ENCODE results near the gene MGAT5. TPM values are rescaled to one million over a fixed set of nuclear protein-coding genes. Genes with fewer than 3 reads are reported as not detected.

Gene MGAT5
- total RNA-seq, 1 donor from 2014 or later, result 57.3 TPM

GRCh38 chr2:134231301-134231964 lies 22.4 kb upstream of the MGAT5 start:
- no peak for DNase-seq (ENCODE audit: low read depth, low spot score)

GRCh38 chr2:134231965-134232340 lies 21.9 kb upstream of the MGAT5 start:
- DNase-seq (ENCODE audit: low read depth, low spot score), result no peak

DNA sequence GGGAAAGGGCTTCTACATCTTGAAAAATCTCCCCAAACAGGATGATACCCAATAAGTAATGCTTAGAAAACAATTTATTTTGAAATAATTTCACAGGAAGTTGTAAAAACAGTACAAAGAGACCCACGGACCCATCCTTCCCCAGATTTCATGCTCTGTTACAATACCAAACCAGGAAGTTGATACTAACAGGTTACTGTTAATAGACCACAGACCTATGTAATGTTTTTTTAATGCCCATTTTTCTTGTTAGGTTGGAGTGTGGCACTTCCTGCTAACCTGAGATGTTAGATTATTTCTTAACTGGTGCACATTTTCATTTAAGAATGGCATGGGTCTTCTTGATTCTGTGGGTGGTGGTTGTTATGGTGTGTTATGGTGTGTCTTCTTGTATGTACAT lies 21.4 kb upstream of the MGAT5 start:
- no peak for DNase-seq (ENCODE audit: low read depth, low spot score)

GRCh38 chr2:134232868-134233727 lies 20.8 kb upstream of the MGAT5 start:
- no peak for DNase-seq (ENCODE audit: low read depth, low spot score)

DNA sequence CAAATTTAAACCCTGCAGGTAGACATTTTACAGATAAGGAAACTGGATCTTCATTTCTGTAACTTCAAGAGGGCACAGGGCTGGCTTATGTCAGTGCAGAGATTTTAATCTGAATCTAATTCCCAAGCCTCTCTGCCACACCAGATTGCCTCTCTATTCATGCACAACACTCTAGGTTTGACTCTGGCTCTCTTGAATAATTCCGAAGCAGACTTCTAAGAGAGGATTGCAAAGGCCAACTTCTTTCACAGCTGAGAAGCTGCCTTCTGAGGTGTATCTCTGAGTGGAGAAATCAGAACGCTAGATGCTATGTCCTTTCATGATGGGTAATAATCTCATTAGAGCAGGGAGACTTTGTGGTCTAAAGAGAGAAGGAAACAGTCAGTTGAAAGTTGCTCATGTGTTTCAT lies 20.1 kb upstream of the MGAT5 start:
- no peak for DNase-seq (ENCODE audit: low read depth, low spot score)

- DNase-seq (ENCODE audit: low read depth, low spot score), result no peak
Observed at GRCh38 chr2:134234535-134234934, 19.3 kb upstream of the MGAT5 start.

DNA sequence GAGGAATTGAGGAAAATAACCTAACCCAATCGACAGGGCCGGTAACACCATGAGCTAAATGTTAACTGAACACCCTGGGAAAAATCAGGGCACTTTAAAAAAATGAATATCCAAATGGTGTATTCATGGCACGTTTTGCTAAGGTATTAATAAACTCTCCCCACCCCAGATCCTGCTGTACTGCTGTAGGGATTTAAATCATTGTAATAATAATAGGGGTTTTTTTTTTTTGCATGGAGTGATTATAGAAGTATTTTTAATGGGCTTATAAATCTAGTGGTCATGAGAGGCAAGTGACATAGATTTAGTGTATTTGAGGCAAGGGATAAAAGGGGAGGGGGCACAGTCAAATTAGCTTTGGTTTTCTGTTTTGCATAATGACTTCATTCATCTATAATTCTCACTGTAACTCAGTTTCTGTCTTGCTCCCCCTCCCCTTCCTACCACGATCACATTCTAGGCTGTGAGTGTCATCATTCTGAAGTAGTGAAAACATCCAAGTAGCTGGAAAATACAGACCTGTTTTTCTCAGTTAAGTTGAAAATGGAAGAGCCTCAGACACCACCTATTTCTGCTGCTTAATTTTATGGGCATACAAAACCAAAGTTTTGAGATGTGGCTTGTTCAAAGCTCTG lies 18.2 kb upstream of the MGAT5 start:
- DNase-seq (ENCODE audit: low read depth, low spot score), result no peak

GRCh38 chr2:134238371-134238770 lies 15.5 kb upstream of the MGAT5 start:
- DNase-seq (ENCODE audit: low read depth, low spot score), result no peak

GRCh38 chr2:134240061-134240460 lies 13.8 kb upstream of the MGAT5 start:
- no peak for DNase-seq (ENCODE audit: low read depth, low spot score)

DNA sequence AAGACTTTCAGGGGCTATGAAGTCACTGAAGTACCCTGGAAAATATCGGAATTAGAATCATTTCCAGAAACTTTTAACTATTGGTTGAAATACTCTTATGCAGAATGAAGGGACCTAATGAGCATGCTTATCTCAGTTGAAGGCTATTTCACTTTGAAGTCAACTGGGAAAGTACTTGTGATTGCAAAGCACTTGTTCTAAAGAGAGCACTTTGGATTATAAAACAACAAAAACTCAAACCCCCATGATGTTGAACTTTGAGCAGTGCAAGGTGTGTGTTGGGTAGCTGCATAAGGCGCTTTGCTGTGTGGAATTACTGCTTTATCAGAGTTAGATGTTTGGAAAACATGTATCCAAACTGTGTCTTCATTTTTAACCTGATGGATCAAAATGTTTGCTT lies 12.0 kb upstream of the MGAT5 start:
- DNase-seq (ENCODE audit: low read depth, low spot score), result no peak

- no peak for DNase-seq (ENCODE audit: low read depth, low spot score)
Observed at GRCh38 chr2:134243244-134243643, 10.6 kb upstream of the MGAT5 start.

- DNase-seq (ENCODE audit: low read depth, low spot score), result no peak
Observed at GRCh38 chr2:134244086-134244485, 9.8 kb upstream of the MGAT5 start.

GRCh38 chr2:134244587-134244986 lies 9.3 kb upstream of the MGAT5 start:
- DNase-seq (ENCODE audit: low read depth, low spot score), result no peak

DNA sequence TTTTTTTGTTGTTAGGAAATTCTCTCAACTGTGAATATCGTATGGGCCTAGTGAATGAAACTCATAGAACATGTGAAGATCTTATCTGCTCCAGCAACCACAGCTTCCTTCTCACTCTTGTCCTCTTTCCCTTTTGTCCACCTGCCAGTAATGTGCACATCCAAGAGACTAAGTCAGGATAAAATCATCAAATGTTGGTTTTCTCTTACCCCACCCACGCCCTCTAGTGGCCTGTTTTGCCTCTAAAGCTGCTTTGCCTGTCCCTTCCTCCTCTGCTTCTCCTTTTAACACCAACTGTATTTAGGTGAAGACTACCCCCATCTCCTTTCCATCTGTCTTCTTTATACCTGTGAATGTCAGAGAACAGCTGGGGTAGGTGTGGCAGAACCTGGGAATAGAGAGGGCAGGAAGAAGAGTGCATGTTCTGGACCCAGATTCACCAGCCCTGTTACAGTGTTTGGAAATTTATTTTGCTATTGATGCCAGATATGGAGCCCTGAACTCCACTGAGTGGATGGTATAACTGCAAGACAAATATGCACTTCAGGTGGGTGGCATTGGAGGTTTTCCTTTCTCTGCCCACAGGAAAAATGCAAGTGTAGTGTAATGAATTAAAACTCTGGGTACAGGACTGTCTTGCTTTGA lies 8.4 kb upstream of the MGAT5 start:
- DNase-seq (ENCODE audit: low read depth, low spot score), result peak; percentile 27

GRCh38 chr2:134246154-134246874 lies 7.6 kb upstream of the MGAT5 start:
- no peak for DNase-seq (ENCODE audit: low read depth, low spot score)

- DNase-seq (ENCODE audit: low read depth, low spot score), result no peak
Observed at GRCh38 chr2:134247679-134248078, 6.2 kb upstream of the MGAT5 start.

GRCh38 chr2:134248913-134249312 lies 5.0 kb upstream of the MGAT5 start:
- no peak for DNase-seq (ENCODE audit: low read depth, low spot score)

GRCh38 chr2:134249755-134250154 lies 4.1 kb upstream of the MGAT5 start:
- DNase-seq (ENCODE audit: low read depth, low spot score), result no peak

DNA sequence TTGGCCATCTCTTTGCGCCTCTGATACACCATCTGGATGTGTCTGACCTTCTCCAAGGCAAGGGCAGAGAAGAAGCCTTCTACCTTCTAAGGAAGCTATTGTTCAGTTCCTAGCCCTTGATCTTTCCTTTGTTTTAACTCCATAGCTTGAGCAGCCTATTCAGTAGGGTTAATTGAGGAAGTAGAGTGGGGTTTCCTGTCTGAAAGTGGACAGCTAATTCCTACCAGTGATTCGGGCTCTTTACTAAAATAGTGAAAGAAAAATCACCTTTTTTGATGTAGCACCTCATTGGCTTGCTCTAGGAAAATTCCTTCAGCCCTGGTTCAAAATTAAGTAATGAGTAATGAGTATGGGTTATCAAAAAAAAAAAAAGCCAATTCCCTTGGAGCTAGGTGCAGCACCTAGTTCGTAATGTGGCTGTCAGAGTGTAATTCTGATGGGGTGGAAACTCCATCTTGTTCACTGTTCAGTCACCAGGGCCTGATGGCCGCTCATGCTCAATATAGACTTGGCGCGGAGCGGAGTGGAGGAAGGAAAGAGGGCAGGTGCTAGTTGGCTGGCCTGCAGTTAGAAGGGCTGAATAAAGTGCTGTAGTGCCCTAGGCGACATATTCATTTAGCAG lies 2.9 kb upstream of the MGAT5 start:
- DNase-seq (ENCODE audit: low read depth, low spot score), result no peak

- no peak for DNase-seq (ENCODE audit: low read depth, low spot score)
Observed at GRCh38 chr2:134252092-134252750, 1.7 kb upstream of the MGAT5 start.
